Activated CD4-positive, alpha-beta T cell treated with anti-CD3 and anti-CD28 coated beads, Interleukin-10, Interleukin-2, amounts not matched to agents 100 ng/mL and 50 ng/mL, durations not matched to agents 16 hours and 8 hours (primary cell): ENCODE results near the gene FUT9.

Experiments
- DNase-seq: peaks from one replicate; pipeline ENCODE4 v3.0.0-alpha.2; 2020

The FUT9 gene

GRCh38 chr6:96015518-96016333 is at the start of gene FUT9:
FUT9 (plus strand) TSS chr6:96015974; CDS start chr6:96203156, 187,182 bp downstream.
- no peak for DNase-seq

GRCh38 chr6:95967594-95967993 is 48.2 kb upstream of the FUT9 start:
- DNase-seq, result no peak

GRCh38 chr6:95973976-95974375 is 41.8 kb upstream of the FUT9 start:
- no peak for DNase-seq

GRCh38 chr6:95978230-95978629 is 37.5 kb upstream of the FUT9 start:
- DNase-seq, result no peak

GRCh38 chr6:95991906-95992305 is 23.9 kb upstream of the FUT9 start:
- DNase-seq, result no peak

- DNase-seq, result no peak
Measured at GRCh38 chr6:95994151-95994550, 21.6 kb upstream of the FUT9 start.

GRCh38 chr6:95998133-95998532 is 17.6 kb upstream of the FUT9 start:
- no peak for DNase-seq

- no peak for DNase-seq
Measured at GRCh38 chr6:96001891-96002575, 13.7 kb upstream of the FUT9 start.

GRCh38 chr6:96002576-96002910 is 13.2 kb upstream of the FUT9 start:
- no peak for DNase-seq

- no peak for DNase-seq
Measured at GRCh38 chr6:96002912-96003311, 12.9 kb upstream of the FUT9 start.

GRCh38 chr6:96007663-96008062 is 8.1 kb upstream of the FUT9 start:
- DNase-seq, result no peak

- DNase-seq, result no peak
Measured at GRCh38 chr6:96013531-96013930, 2.2 kb upstream of the FUT9 start.

- DNase-seq, result no peak
Measured at GRCh38 chr6:96014846-96015517, 792 bp upstream of the FUT9 start.

GRCh38 chr6:96016334-96017069 is 728 bp downstream of the FUT9 start:
- no peak for DNase-seq

- no peak for DNase-seq
Measured at GRCh38 chr6:96017070-96017359, 1.2 kb downstream of the FUT9 start.

- no peak for DNase-seq
Measured at GRCh38 chr6:96022225-96022624, 6.5 kb downstream of the FUT9 start.

GRCh38 chr6:96032661-96033060 is 16.9 kb downstream of the FUT9 start:
- no peak for DNase-seq

GRCh38 chr6:96051555-96051954 is 35.8 kb downstream of the FUT9 start:
- DNase-seq, result no peak

- no peak for DNase-seq
Measured at GRCh38 chr6:96058082-96058481, 42.3 kb downstream of the FUT9 start.

GRCh38 chr6:96059586-96059985 is 43.8 kb downstream of the FUT9 start:
- no peak for DNase-seq

GRCh38 chr6:96060249-96060648 is 44.5 kb downstream of the FUT9 start:
- no peak for DNase-seq

GRCh38 chr6:96065213-96065612 is 49.4 kb downstream of the FUT9 start:
- DNase-seq, result no peak

- no peak for DNase-seq
Measured at GRCh38 chr6:96066376-96066775, 50.6 kb downstream of the FUT9 start.

GRCh38 chr6:96073555-96073954 is 57.8 kb downstream of the FUT9 start:
- DNase-seq, result no peak
